ENCODE data around the gene IKZF4. TPM values are rescaled to one million over a fixed set of nuclear protein-coding genes. Genes with fewer than 3 reads are reported as not detected.

IKZF4 gene
- 1 to 10 TPM; 4.7 to 5.6 TPM for total RNA-seq

DNA sequence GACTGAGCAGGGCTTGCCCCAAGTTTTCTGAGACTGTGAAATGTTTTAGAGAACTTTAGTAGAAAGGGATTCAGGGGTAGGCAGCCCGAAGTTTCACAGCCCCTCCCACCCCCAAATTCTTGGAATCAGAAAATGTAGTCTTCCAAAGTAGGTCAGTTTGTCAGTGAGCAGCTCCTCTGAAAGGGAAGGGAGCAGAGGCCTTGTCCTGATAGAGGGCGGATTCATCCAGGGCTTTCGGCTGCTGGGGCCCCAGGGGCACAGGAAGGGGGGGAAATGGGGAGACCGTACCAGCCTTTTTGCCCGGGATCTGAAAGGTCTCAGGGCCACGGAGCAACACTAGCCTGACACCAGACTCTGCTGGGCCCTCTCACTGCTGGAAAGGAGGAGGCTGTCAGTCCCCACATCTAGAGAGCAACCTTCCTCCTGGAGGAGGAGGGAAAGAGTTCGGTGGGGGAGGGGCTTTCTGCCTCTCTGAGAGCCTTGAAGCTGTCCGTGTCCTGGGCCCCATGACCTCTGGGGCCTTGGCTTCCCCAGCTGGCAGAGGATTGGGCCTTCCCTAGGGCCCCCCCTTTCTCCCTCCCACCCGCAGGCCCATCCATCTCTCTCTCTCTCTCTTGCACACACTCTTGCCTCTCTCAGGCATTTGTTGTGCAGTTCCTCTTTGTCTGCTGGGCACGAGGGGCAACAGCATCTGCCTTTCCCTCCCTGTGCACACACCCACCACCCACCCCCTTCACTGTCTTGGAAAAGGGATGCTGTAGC lies at the start of gene IKZF4:
IKZF4 (plus strand) TSS at position 621 of the 762 bp plus-strand sequence. CDS start 451 bp downstream, outside the sequence.
- peak; percentile 57 for DNase-seq
- Histone ChIP-seq H3K4me3 (peak within 1 kb of the TSS; percentile 11), H3K36me3 (no peaks in the 10 kb centered on the region), H3K27ac (peak within 1 kb of the TSS; percentile 44), H3K9ac (ENCODE audit: low read depth in 2 of 2, low read length in 2 of 2) (peak within 1 kb of the TSS; percentile 35 to 44), H3K9me3 (no peaks in the 10 kb centered on the region), H3K4me1 (no peaks in the 10 kb centered on the region), H3K27me3 (no peaks in the 10 kb centered on the region)
- intact Hi-C loops (cut with DNase I) = no loop called here
- TF ChIP-seq, protein P1, sequence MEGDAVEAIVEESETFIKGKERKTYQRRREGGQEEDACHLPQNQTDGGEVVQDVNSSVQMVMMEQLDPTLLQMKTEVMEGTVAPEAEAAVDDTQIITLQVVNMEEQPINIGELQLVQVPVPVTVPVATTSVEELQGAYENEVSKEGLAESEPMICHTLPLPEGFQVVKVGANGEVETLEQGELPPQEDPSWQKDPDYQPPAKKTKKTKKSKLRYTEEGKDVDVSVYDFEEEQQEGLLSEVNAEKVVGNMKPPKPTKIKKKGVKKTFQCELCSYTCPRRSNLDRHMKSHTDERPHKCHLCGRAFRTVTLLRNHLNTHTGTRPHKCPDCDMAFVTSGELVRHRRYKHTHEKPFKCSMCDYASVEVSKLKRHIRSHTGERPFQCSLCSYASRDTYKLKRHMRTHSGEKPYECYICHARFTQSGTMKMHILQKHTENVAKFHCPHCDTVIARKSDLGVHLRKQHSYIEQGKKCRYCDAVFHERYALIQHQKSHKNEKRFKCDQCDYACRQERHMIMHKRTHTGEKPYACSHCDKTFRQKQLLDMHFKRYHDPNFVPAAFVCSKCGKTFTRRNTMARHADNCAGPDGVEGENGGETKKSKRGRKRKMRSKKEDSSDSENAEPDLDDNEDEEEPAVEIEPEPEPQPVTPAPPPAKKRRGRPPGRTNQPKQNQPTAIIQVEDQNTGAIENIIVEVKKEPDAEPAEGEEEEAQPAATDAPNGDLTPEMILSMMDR (IDR thresholded peaks at IDR 0.05) = no peak

DNA sequence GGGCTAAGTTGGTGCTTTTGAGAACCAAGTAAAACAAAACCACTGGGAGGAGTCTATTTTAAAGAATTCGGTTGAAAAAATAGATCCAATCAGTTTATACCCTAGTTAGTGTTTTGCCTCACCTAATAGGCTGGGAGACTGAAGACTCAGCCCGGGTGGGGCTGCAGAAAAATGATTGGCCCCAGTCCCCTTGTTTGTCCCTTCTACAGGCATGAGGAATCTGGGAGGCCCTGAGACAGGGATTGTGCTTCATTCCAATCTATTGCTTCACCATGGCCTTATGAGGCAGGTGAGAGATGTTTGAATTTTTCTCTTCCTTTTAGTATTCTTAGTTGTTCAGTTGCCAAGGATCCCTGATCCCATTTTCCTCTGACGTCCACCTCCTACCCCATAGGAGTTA lies 48.8 kb upstream of the IKZF4 start:
- intact Hi-C loops (cut with DNase I) = no loop called here
- Histone ChIP-seq H3K36me3 (no peaks in the 10 kb centered on the region), H3K4me3 (peak overlapping the region; percentile 39), H3K9me3 (no peaks in the 10 kb centered on the region), H3K4me1 (peaks cover 18% of the 10 kb centered on the region), H3K27ac (peak overlapping the region; percentile 94), H3K9ac (ENCODE audit: low read depth in 2 of 2, low read length in 2 of 2) (no peak overlapping the region), H3K27me3 (no peaks in the 10 kb centered on the region)
- TF ChIP-seq, protein P1 (IDR thresholded peaks at IDR 0.05) = no peak
- DNase-seq = no peak

DNA sequence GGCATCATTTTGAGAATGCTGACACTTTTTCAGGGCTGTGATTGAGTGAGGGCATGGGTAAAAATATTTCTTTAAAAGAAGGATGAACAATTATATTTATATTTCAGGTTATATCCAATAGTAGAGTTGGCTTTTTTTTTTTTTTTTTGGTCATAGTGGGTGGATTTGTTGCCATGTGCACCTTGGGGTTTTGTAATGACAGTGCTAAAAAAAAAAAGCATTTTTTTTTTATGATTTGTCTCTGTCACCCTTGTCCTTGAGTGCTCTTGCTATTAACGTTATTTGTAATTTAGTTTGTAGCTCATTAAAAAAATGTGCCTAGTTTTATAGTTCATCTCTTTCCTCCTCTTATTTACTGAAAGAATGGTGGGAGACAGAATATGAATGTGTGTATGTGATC lies 48.4 kb upstream of the IKZF4 start:
- Histone ChIP-seq H3K27me3 (no peaks in the 10 kb centered on the region), H3K4me1 (peaks cover 21% of the 10 kb centered on the region), H3K27ac (peak overlapping the region; percentile 94), H3K4me3 (peak overlapping the region; percentile 39), H3K36me3 (no peaks in the 10 kb centered on the region), H3K9me3 (no peaks in the 10 kb centered on the region), H3K9ac (ENCODE audit: low read depth in 2 of 2, low read length in 2 of 2) (peak overlapping the region in 1 of 2 donors; percentile 95)
- TF ChIP-seq, protein P1 (IDR thresholded peaks at IDR 0.05) = no peak
- DNase-seq = no peak
- intact Hi-C loops (cut with DNase I) = no loop called here

DNA sequence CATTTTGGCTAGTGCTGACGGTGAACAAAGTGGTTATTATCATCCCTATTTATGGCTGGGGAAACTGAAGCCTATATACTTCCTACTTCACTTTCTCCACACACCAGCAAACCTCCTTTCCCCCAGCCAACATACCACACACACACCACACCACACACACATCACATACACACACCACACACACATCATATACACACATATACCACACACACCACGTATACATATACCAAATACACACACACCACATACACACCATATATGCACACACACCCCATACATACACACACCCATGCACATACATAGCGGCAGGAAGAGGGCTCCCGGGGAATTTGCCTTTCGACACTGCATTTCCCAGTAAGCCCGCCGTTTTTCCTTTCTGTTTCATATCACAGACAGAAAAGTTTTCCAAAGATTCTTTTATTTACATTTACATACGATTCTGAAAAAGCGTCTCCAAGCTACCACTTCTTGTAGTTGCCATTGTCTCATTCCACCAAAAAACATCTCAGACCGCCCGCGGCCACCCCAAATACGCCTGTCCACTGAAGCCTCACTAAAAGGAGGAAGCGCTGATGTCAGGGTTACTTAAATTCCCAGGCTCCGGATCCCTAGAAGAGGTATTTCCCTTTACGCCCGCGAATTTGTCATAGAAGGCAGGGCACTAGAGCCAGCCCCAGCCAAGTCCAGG lies 47.8 kb upstream of the IKZF4 start:
- H3K4me1 ChIP-seq = peaks cover 24% of the 10 kb centered on the region
- peak overlapping the region; percentile 74 to 95 for H3K9ac ChIP-seq (ENCODE audit: low read depth in 2 of 2, low read length in 2 of 2)
- H3K36me3 ChIP-seq = no peaks in the 10 kb centered on the region
- intact Hi-C loops (cut with DNase I) = no loop called here
- TF ChIP-seq, protein P1 (IDR thresholded peaks at IDR 0.05) = no peak
- H3K9me3 ChIP-seq = no peaks in the 10 kb centered on the region
- peak overlapping the region; percentile 39 for H3K4me3 ChIP-seq
- no peaks in the 10 kb centered on the region for H3K27me3 ChIP-seq
- peak overlapping the region; percentile 94 for H3K27ac ChIP-seq
- no peak for DNase-seq

DNA sequence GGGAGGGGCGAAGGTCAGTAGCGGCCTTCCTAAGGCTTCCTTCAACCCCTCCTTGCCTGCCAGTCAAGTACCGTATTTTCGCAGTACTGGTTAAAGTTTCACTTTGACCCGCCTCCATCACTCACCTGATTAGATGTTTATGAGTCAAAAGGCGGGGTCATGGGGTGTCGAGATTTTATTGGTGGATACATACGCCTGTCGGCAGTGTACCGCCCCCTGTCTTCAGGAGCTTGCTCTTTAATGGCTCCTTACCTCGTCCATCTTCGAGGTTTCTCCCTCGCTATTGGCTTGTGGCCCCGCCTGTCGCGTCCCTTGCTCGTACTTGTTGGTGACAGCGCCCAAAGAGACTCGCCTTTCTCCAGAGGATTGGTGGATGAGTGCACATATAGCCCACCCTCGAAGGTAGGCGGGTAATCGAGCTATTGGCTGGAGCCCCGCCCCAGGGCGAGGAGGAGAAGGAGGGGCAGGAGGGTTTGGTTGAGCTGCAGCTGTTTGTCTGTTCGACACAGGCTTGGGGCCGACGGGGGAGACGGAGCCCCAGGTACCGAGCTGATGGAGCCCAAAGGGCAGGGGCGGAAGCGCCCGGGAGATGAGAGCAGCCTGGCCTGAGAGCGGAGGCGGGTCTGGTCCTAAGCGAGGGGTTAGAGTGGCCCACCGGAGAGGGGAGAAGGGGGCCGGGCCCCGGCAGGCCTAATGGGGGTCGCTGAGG lies 47.1 kb upstream of the IKZF4 start, which contains the start of gene RAB5B:
RAB5B (plus strand) TSS at position 480 of the 709 bp plus-strand sequence. CDS start 12,883 bp downstream, outside the sequence.
- peak within 1 kb of the TSS; percentile 99 for H3K4me3 ChIP-seq
- peak; percentile 99 for DNase-seq
- TF ChIP-seq, protein P1 (IDR thresholded peaks at IDR 0.05) = peak; percentile 21
- no peaks in the 10 kb centered on the region for H3K27me3 ChIP-seq
- no peaks in the 10 kb centered on the region for H3K9me3 ChIP-seq
- H3K36me3 ChIP-seq = no peaks in the 10 kb centered on the region
- peaks cover 24% of the 10 kb centered on the region for H3K4me1 ChIP-seq
- peak within 1 kb of the TSS; percentile 95 to 99 for H3K9ac ChIP-seq (ENCODE audit: low read depth in 2 of 2, low read length in 2 of 2)
- H3K27ac ChIP-seq = peak within 1 kb of the TSS; percentile 97
- intact Hi-C loops (cut with DNase I) = no loop called here

All from colonic mucosa (tissue), 4 donors.